ENCODE data around the gene RAPSN. TPM values are rescaled to one million over a fixed set of nuclear protein-coding genes. Genes with fewer than 3 reads are reported as not detected.

RAPSN gene
- total RNA-seq, 1 experiment from 2014 or later: not detected

- peak; percentile 88 for DNase-seq (ENCODE audit: low read depth)
Observed at GRCh38 chr11:47408598-47409439, 40.1 kb downstream of the RAPSN start.

- DNase-seq (ENCODE audit: low read depth): peak; percentile 98
Observed at GRCh38 chr11:47407746-47408590, 41.0 kb downstream of the RAPSN start, which contains the start of gene SLC39A13. SLC39A13 (plus strand) TSS chr11:47408590; CDS start chr11:47410095, 1,505 bp downstream.

GRCh38 chr11:47406896-47407745, 41.8 kb downstream of the RAPSN start:
- DNase-seq (ENCODE audit: low read depth): no peak

- no peak for DNase-seq (ENCODE audit: low read depth)
Observed at GRCh38 chr11:47403571-47403970, 45.4 kb downstream of the RAPSN start.

- no peak for DNase-seq (ENCODE audit: low read depth)
Observed at GRCh38 chr11:47403135-47403534, 45.8 kb downstream of the RAPSN start.

- no peak for DNase-seq (ENCODE audit: low read depth)
Observed at GRCh38 chr11:47400768-47401279, 48.1 kb downstream of the RAPSN start.

- DNase-seq (ENCODE audit: low read depth): no peak
Observed at GRCh38 chr11:47399860-47400767, 48.8 kb downstream of the RAPSN start.

- no peak for DNase-seq (ENCODE audit: low read depth)
Observed at GRCh38 chr11:47398551-47398950, 50.4 kb downstream of the RAPSN start.

- no peak for DNase-seq (ENCODE audit: low read depth)
Observed at GRCh38 chr11:47398011-47398410, 50.9 kb downstream of the RAPSN start.

GRCh38 chr11:47396049-47396320, 53.0 kb downstream of the RAPSN start:
- DNase-seq (ENCODE audit: low read depth): no peak

GRCh38 chr11:47395223-47396048, 53.5 kb downstream of the RAPSN start:
- no peak for DNase-seq (ENCODE audit: low read depth)

- peak; percentile 61 for DNase-seq (ENCODE audit: low read depth)
Observed at GRCh38 chr11:47394322-47395222, 54.4 kb downstream of the RAPSN start.

- no peak for DNase-seq (ENCODE audit: low read depth)
Observed at GRCh38 chr11:47394050-47394321, 55.0 kb downstream of the RAPSN start.

- DNase-seq (ENCODE audit: low read depth): no peak
Observed at GRCh38 chr11:47393163-47394049, 55.5 kb downstream of the RAPSN start.

- no peak for DNase-seq (ENCODE audit: low read depth)
Observed at GRCh38 chr11:47392546-47393162, 56.3 kb downstream of the RAPSN start.

GRCh38 chr11:47391711-47392432, 57.1 kb downstream of the RAPSN start:
- DNase-seq (ENCODE audit: low read depth): no peak

GRCh38 chr11:47391077-47391583, 57.8 kb downstream of the RAPSN start:
- DNase-seq (ENCODE audit: low read depth): no peak

Measured in Daoy (cell line).